ENCODE data around the gene ERG. TPM values are rescaled to one million over a fixed set of nuclear protein-coding genes. Genes with fewer than 3 reads are reported as not detected.
A peak's percentile ranks its signal among the peaks of the same experiment; 100 is the strongest.

The ERG gene
- total RNA-seq, 1 experiment from 2014 or later = 0.10 TPM

- peak; percentile 45 for DNase-seq (ENCODE audit: low read depth)
Observed at GRCh38 chr21:38474124-38474523, 24.2 kb downstream of the ERG start.

DNA sequence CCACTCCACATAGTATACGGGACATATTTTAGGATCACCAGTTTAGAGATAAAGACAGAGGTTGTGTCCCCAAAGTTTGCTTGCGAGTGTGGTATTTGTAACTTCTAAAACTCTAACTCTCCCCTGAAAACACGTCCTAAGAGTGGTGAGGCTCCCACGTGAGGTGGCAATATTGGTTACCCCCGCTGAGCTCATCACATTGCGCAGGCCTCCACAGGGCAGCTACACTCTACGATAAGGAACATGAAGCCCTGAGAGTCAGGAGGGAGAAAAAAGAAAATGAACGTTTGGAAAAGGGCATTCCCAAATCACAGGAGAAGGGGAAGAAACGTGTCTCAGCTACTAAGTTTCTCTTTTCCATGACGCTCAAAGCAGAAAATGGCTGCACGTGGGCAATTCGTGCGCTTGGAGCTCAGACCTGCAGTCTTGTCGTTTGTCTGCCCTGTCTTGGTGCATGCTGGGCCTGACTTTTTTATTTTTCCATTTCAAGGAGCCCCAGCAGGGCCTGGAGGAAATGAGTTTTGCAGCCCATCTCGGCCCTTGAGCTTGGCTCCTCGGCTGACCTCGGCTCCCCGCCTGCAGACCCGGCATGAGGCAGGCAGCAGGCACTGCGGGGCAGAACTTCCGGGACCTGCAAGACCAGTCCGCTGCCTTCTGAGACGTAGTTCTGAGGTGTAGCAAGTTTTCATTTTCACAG lies 25.7 kb downstream of the ERG start:
- no peak for DNase-seq (ENCODE audit: low read depth)

DNA sequence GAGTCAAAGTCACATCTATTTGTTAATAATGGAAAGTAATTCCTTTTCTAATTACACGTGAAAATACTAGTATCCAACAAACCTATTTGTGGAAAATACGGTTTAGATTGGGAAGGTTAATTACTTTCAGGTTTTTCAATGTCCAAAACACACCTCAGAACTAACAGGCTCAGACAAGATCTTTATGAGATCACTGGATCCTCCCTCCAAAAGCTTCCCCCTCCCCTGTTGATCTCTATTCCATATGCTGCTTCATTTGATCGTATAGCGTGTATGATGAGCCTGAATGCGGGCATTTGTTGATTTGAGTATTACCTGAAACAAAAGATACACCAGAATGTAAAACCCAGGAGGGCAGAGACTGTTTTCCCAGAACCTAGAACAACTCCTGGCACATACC lies 26.5 kb downstream of the ERG start:
- DNase-seq (ENCODE audit: low read depth) = no peak

- peak; percentile 86 for DNase-seq (ENCODE audit: low read depth)
Observed at GRCh38 chr21:38470755-38471154, 27.5 kb downstream of the ERG start.

- no peak for DNase-seq (ENCODE audit: low read depth)
Observed at GRCh38 chr21:38469642-38470041, 28.6 kb downstream of the ERG start.

GRCh38 chr21:38468989-38469388 lies 29.3 kb downstream of the ERG start:
- peak; percentile 65 for DNase-seq (ENCODE audit: low read depth)

- no peak for DNase-seq (ENCODE audit: low read depth)
Observed at GRCh38 chr21:38467911-38468310, 30.4 kb downstream of the ERG start.

GRCh38 chr21:38467374-38467773 lies 30.9 kb downstream of the ERG start:
- no peak for DNase-seq (ENCODE audit: low read depth)

GRCh38 chr21:38460171-38460742 lies 38.0 kb downstream of the ERG start:
- peak; percentile 96 for DNase-seq (ENCODE audit: low read depth)

DNA sequence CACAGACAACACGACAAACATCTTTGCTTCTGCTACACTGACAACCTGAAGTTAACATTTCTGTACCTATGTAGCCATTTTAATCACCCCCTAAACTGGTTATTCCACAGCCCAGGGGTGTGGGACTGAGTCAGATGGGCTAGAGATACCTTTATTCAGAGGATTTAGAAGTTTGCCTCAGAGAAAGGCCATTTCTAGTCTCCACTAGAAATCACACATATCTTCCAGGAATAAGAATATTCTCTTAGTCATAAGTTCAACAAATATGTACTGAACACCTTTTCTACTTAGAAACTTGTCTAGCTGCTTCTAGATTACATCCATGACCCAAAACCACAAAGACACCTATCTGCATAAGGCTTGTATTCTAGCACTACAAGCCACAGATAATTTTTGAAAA lies 38.8 kb downstream of the ERG start:
- DNase-seq (ENCODE audit: low read depth) = no peak

DNA sequence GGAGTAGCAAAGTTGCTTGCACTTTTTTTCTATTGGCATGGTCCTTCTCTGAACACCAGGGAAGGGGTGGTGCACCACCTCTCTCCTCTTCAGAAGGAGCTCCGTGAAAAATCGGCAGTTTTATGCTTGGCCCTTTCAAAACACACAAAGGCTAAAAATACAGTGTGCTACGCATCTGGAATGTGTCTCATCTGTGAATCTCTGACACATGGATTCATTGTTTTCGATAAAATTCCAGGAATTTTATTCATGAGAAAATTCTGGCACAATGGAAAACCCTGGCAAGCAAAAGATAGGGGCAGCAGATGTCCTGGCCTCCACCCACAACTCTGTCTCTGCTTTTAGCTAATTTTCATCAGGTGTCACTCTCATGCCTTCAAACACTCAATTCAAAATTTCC lies 42.9 kb downstream of the ERG start:
- no peak for DNase-seq (ENCODE audit: low read depth)

GRCh38 chr21:38454702-38455101 lies 43.6 kb downstream of the ERG start:
- no peak for DNase-seq (ENCODE audit: low read depth)

DNA sequence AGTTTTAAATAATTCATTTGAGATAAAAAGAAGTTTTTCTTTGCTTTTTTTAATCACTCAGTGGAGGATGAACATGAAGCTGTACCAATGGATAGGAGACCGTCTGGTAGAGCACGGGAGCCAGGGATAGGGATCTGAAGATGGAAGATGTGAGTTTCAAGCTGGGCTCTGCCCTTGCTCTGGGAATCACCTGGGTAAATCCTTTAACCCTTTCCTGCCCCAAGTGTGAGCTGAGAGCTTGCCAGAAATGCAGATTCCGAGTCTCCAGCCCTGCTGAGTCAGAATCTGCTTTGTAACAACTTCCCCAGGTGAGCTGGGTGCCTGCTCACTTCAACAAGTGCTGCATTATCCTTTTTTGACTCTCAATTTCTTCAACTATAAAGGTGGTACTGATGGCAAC lies 44.1 kb downstream of the ERG start:
- DNase-seq (ENCODE audit: low read depth) = no peak

- DNase-seq (ENCODE audit: low read depth) = no peak
Observed at GRCh38 chr21:38448671-38449385, 49.4 kb downstream of the ERG start.

GRCh38 chr21:38447611-38448010 lies 50.7 kb downstream of the ERG start:
- DNase-seq (ENCODE audit: low read depth) = no peak

- no peak for DNase-seq (ENCODE audit: low read depth)
Observed at GRCh38 chr21:38444691-38445090, 53.6 kb downstream of the ERG start.

DNA sequence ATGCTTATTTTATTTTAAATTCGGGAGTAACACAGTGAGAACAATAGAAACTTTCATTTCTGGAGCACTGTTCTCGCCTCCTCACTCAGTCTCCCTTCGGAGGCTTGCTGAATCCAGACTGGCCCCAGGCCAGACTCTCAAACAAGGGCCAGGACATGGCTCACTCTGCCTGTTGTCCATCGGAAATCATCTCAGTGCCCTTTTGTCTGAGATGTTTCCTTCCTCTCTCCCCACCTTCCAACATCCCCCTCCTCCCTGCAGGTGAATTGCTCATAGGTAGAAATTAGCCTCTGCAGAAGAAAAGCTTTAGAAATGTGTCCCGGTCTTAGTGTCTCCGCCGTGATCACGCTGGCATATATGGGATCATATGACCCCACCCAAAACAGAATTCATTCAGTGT lies 55.2 kb downstream of the ERG start:
- DNase-seq (ENCODE audit: low read depth) = no peak

DNA sequence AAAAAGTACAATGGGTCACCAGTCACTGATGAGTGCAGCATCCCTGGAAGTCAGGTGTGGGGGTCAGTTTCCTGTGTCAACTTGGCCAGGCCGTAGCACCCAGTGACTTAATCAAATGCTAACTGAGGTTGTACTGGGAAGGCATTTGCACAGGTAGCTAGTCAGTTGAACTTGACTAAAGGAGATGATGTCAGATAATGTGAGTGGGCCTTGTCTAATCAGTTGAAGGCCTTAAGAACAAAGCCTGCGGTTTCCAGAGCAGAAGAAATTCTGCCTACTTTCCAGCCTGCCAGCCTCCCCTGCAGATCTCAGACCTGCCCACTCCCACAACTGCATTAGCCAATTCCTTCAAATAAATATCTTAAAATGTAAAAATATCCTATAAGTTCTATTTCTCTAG lies 57.1 kb downstream of the ERG start:
- DNase-seq (ENCODE audit: low read depth) = no peak

GRCh38 chr21:38440746-38441145 lies 57.5 kb downstream of the ERG start:
- DNase-seq (ENCODE audit: low read depth) = peak; percentile 99

DNA sequence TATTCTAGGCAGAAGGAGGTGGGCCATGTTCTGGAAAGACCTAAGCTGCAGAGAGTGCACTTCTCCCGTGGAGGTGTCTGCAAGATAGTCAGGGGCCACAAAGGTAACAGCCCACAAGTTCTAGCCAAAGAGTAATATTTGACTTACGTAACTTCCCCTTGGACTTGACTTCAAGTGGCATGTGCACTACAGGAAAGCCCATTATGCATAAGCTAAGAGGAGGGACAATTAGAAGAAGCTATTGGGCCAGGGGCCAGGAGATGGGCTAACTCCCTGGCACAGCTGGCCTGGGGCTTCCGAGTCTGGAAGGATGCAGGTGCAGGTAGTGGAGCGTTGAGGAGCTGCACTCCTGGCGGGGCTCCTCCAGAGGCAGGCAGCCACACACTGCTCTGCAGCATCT lies 58.3 kb downstream of the ERG start:
- DNase-seq (ENCODE audit: low read depth) = peak; percentile 32

- DNase-seq (ENCODE audit: low read depth) = peak; percentile 43
Observed at GRCh38 chr21:38439426-38439825, 58.9 kb downstream of the ERG start.

DNA sequence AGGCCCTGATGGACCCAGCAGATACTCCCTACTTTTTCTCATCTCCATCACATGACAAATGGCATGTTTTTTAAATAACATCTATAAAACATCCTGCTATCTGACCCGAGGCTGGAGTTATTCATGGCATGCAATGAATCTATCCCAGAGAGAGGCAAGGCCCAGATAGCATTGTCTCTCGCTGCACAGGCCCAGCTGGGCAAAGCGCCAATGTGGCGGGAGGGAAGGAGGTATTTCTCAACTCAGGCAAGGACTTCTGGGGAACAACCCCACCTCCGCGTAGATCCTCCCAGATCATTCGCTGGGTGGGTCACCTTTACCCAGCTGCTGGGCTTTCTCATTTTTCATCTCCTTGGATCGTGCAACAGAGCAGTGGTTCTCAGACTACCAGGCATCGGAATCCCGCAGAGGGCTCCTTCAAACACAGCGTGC lies 59.8 kb downstream of the ERG start:
- peak; percentile 96 for DNase-seq (ENCODE audit: low read depth)

DNA sequence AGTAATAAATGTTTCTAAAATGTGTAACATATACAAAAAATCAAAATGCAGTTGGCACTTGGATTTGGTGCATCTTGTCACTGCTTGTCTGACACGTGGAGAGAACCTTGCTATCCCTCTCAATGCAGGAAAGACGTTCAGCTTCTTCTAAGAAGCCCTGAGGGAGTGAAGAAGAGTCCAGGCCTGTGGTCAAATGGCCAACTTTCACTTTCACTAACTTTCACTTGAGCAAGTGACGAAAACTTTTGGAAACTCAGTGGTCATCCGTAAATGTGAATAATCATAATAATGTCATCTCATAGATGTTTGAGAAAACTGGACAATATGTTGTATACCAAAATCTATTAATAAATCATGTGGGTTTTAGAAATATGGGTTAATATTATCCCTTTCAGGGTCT lies 61.9 kb downstream of the ERG start:
- DNase-seq (ENCODE audit: low read depth) = no peak

Measured in M059J (cell line).